ENCODE measurements around the gene APRT. TPM values are rescaled to one million over a fixed set of nuclear protein-coding genes. Genes with fewer than 3 reads are reported as not detected.
"Not testable (repeated sequence)": the region's sequence is repeated elsewhere in the genome, so short reads cannot be mapped to it uniquely, and the experiment has no call there.

Gene APRT
- total RNA-seq, 2 experiments from 2014 or later = 129 to 136 TPM

DNA sequence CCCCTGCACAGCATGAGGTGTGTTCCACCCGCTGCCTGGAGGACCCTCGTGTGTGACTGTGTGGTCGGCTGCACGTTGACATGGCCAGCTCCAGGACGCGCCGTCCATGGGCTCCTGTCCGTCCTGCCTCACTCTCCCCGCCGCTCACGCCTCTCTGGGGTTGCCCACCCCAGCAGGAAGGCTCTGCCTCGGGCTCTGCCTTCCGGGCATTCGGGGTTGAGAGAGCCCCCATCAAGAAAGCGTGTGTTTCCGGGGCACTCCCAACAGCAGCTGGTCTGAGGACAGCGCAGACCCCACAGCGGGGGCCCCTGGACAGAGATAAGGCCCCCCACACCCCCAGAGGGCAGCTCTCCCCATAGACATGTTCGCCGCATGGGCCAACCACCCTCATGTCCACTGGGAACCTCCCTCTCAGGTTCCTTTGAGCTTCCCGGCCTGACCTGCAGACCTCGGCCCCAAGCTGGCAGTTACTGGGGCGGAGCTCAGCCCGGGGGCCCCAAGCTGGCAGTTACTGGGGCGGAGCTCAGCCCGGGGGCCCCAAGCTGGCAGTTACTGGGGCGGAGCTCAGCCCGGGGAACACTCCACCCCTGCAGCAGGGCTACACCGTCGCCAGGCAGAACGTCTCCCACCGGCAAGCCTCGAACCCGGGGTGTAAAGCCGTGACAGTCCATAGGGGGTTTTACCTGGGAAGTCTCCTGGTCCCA lies 18.3 kb downstream of the APRT start:
- CTCF ChIA-PET = interaction anchor here (1.5 to 2.1 kb wide), 2 partner anchors 11 to 53 kb away, joined by 3 to 7 read pairs; no protein-coding TSS in a partner anchor
- Mint-ChIP-seq H3K36me3 (ENCODE audit: low read depth) (no peaks in the 10 kb centered on the region), H3K27me3 (no peaks in the 10 kb centered on the region), H3K4me1 (peaks cover 56% of the 10 kb centered on the region), H3K27ac (peak overlapping the region; percentile 63), H3K4me3 (peak overlapping the region; percentile 56), H3K9me3 (no peaks in the 10 kb centered on the region)
- POLR2A ChIA-PET = interaction anchor here (1.0 to 1.1 kb wide), 2 partner anchors 8 to 89 kb away, joined by 3 to 4 read pairs; no protein-coding TSS in a partner anchor
- DNase-seq = no peak

DNA sequence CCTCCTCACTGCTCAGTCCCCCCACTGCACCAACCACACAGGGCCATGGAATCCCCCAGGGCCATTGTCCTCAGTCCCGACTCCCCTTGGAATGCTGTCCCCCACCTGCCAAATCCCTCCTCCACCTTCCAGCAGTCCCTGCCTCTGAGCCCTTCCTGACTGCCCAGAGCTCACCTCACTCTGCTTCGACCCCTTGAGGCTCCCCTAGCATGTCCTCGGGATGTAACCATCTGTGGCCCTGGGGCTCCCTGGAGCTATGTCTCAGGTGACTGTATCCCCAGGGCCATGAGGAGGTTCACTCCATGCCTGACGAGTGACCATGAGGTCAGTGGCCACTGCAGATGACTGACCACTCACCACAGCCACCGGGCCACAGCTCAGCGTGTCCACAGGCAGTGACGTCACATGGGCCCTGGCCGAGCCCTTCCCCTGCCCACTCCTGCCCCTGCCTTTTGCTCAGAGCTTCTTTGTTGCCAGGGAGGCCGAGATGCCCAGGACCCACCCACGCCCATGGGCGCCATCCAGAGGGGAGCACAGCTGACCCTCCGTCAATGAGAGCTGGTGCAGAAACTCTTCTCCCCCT lies 19.0 kb downstream of the APRT start:
- peak overlapping the region; percentile 59 for H3K27ac Mint-ChIP-seq
- CTCF ChIA-PET = interaction anchor here (2.1 kb wide), 1 partner anchor 11 kb away, joined by 7 read pairs; no protein-coding TSS in a partner anchor

GRCh38 chr16:88792078-88792550 lies 19.6 kb downstream of the APRT start:
- no peaks in the 10 kb centered on the region for H3K27me3 Mint-ChIP-seq
- no peaks in the 10 kb centered on the region for H3K9me3 Mint-ChIP-seq
- CTCF ChIA-PET = no interaction called here
- H3K36me3 Mint-ChIP-seq (ENCODE audit: low read depth) = no peaks in the 10 kb centered on the region
- peaks cover 56% of the 10 kb centered on the region for H3K4me1 Mint-ChIP-seq
- no peak for DNase-seq
- no peak overlapping the region for H3K4me3 Mint-ChIP-seq
- H3K27ac Mint-ChIP-seq = no peak overlapping the region
- POLR2A ChIA-PET = no interaction called here

More for the DNA sequence above, 19.0 kb downstream of the APRT start:
- no peaks in the 10 kb centered on the region for H3K9me3 Mint-ChIP-seq
- no peaks in the 10 kb centered on the region for H3K27me3 Mint-ChIP-seq
- H3K4me3 Mint-ChIP-seq = no peak overlapping the region
- POLR2A ChIA-PET = interaction anchor here (1.0 to 1.1 kb wide), 2 partner anchors 9 to 89 kb away, joined by 3 to 4 read pairs; no protein-coding TSS in a partner anchor
- peaks cover 56% of the 10 kb centered on the region for H3K4me1 Mint-ChIP-seq
- no peaks in the 10 kb centered on the region for H3K36me3 Mint-ChIP-seq (ENCODE audit: low read depth)
- no peak for DNase-seq

DNA sequence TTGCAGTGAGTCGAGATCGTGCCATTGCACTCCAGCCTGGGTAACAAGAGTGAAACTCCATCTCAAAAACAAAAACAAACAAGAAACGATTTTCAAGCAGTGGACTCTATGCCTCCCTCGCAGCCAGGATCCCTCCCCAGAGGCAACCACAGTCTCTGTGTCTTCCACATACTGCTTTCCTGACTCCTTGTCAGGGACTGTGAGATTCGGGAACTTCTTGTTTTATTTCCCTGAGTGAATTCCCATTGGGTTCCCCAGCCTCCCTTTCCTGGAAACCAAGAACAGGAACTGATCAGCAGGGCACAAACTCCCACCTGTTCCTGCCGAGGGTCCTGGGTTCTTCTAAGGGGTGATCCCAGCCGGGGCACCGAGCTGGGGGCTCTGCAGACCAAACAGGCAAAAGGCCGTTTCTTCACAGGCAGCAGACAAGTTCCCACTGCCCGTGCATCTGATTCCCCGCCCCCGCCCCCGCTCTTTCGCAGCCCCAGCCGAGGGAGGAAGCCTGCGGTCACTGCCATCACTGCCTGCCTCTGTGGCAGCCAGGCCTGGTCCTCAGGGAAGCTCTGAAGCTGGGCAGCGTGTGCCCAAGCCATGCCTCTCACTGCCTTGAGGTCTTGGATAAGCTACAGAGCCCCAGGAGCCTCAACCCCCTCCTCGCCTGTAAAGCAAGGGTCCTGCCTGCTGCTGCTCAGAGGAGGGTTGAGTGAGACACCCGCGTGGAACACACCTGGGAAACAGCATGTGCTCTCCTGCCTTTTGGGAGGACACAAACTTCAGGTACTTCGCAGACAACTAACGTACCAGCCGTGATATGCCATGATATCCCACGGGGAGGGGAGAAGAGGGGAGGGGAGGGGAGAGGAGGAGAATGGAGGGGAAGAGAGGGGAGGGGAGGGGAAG lies 21.2 kb downstream of the APRT start:
- H3K4me3 Mint-ChIP-seq = peak overlapping the region; percentile 68
- ChIA-PET CTCF (no interaction called here), POLR2A (no interaction called here)
- H3K27ac Mint-ChIP-seq = peak overlapping the region; percentile 85
- peak; percentile 77 for DNase-seq
- no peaks in the 10 kb centered on the region for H3K9me3 Mint-ChIP-seq
- H3K27me3 Mint-ChIP-seq = no peaks in the 10 kb centered on the region
- peaks cover 54% of the 10 kb centered on the region for H3K4me1 Mint-ChIP-seq
- H3K36me3 Mint-ChIP-seq (ENCODE audit: low read depth) = no peaks in the 10 kb centered on the region

GRCh38 chr16:88789594-88789993 lies 22.1 kb downstream of the APRT start:
- no peak for DNase-seq
- peaks cover 44% of the 10 kb centered on the region for H3K4me1 Mint-ChIP-seq
- no peaks in the 10 kb centered on the region for H3K9me3 Mint-ChIP-seq
- no peaks in the 10 kb centered on the region for H3K36me3 Mint-ChIP-seq (ENCODE audit: low read depth)
- ChIA-PET CTCF (interaction anchor here (1.2 kb wide), 1 partner anchor 52 kb away, joined by 3 read pairs; no protein-coding TSS in a partner anchor), POLR2A (no interaction called here)
- no peaks in the 10 kb centered on the region for H3K27me3 Mint-ChIP-seq
- peak overlapping the region; percentile 85 for H3K27ac Mint-ChIP-seq
- H3K4me3 Mint-ChIP-seq = peak overlapping the region; percentile 68

DNA sequence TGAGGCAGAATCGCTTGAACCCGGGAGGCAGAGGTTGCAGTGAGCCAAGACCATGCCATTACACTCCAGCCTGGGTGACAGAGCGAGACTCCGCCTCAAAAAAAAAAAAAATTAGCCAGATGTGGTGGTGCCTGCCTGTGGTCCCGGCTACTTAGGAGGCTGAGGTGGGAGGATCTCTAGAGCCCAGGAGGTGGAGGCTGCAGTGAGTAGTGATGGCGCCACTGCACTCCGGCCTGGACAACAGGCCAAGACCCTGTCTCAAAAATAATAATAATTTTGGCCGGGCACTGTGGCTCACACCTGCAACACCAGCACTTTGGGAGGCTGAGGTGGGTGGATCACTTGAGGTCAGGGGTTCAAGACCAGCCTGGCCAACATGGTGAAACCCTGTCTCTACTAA lies 23.0 kb downstream of the APRT start:
- not testable (repeated sequence) for H3K4me3 Mint-ChIP-seq; H3K36me3 Mint-ChIP-seq (ENCODE audit: low read depth); H3K27ac Mint-ChIP-seq; H3K27me3 Mint-ChIP-seq; H3K9me3 Mint-ChIP-seq; DNase-seq
- POLR2A ChIA-PET = interaction anchor here (10.0 kb wide), 1 partner anchor 19 kb away, joined by 249 read pairs; the partner anchor contains the start of genes APRT and CDT1
- peaks cover 40% of the 10 kb centered on the region for H3K4me1 Mint-ChIP-seq
- CTCF ChIA-PET = interaction anchor here (1.2 kb wide), 1 partner anchor 51 kb away, joined by 3 read pairs; no protein-coding TSS in a partner anchor

DNA sequence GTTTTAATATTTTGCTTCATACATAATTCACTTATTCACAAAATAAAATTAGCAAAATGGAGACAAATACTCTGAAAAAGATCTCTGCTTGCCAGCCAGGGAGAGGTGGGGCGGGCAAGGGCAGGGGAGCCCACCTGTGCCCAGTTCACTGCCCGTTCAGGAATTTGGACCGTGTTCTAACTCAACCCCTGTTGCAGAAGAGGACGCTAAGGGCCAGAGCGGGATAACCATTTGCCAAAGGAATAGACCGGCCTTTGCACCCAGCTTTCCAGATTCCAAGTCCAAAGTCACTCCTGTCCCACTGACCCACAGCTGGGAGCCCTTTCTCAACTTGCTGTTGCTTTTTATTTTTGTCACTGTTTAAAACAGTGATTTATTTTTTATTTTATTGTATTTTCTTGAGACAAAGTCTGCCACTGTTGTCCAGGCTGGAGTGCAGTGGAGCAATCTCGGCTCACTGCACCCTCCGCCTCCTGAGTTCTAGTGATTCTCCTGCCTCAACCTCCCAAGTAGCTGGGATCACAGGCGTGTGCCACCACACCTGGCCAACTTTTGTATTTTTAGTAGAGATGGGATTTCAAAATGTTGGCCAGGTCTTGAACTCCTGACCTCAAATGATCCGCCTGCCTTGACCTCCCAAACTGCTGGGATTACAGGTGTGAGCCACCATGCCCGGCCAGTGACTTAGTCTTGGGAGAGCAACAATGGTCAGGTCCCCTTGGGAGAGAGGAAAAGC lies 24.0 kb downstream of the APRT start:
- Mint-ChIP-seq H3K36me3 (ENCODE audit: low read depth) (peaks cover 12% of the 10 kb centered on the region), H3K27me3 (no peaks in the 10 kb centered on the region), H3K4me3 (no peak overlapping the region), H3K4me1 (peaks cover 37% of the 10 kb centered on the region), H3K9me3 (no peaks in the 10 kb centered on the region), H3K27ac (no peak overlapping the region)
- DNase-seq = no peak
- ChIA-PET CTCF (interaction anchor here (0.9 to 1.5 kb wide), 5 partner anchors 11 to 64 kb away, joined by 3 to 7 read pairs (median 4); no protein-coding TSS in a partner anchor), POLR2A (interaction anchor here (1.0 to 10.0 kb wide), 5 partner anchors 7 to 82 kb away, joined by 3 to 249 read pairs (median 6); partner anchors contain the start of genes APRT and CDT1)

DNA sequence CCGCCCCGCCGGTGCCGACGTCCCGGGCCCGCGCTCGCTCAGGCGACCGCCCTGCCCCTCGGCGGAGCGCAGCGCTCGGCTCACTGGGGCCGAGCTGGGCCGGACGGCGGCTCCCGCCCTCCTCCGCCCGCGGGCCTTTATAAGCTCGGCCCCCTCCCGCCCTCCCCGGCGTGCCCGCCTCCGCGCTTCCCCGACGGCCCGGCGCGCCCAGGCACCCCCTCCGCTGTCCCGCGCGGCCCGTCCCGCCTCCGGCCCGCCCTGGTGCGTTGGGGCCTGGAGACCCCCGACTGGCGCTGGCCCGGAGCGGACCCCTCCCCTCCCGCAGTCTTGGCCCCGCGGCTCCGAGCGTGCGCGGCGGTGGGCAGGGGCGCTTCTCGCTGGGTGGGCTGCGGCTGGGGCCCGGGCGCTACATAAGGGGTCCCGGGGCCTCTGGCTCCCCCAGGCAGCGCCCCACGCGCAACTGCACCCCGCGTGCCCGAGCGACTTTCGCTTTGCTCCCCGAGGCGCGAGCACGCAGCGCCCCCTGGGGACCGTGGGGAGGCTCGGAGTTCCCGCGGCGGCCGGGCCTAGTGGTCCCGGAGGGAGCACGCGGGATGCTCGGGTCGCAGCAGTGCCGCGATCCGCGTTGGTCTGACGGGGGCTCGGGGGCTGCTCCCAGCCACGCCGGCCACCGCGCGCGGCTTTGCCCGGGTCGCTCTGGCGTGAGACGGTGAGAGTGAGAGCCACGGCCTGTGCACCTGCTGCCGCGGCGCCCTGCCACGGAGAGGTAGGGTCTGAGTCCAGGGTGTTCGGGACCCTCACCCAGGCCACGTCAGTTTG lies 26.4 kb downstream of the APRT start, which contains the start of gene PIEZO1:
PIEZO1 (minus strand) TSS at position 115 of the 819 bp plus-strand sequence. CDS start 256 bp downstream, outside the sequence.
- Mint-ChIP-seq H3K4me1 (peaks cover 43% of the 10 kb centered on the region), H3K4me3 (peak within 1 kb of the TSS; percentile 94), H3K27me3 (no peaks in the 10 kb centered on the region), H3K27ac (peak within 1 kb of the TSS; percentile 97), H3K9me3 (no peaks in the 10 kb centered on the region), H3K36me3 (ENCODE audit: low read depth) (peaks cover 16% of the 10 kb centered on the region)
- DNase-seq = peak; percentile 81
- ChIA-PET CTCF (interaction anchor here (1.0 to 1.8 kb wide), 4 partner anchors 16 to 165 kb away, joined by 3 to 12 read pairs (median 5); no protein-coding TSS in a partner anchor), POLR2A (interaction anchor here (0.6 to 10.0 kb wide), 6 partner anchors 9 to 83 kb away, joined by 3 to 249 read pairs (median 30); partner anchors contain the start of genes APRT, CDT1, GALNS and TRAPPC2L)

GRCh38 chr16:88784856-88785105 lies 26.9 kb downstream of the APRT start:
- no peak overlapping the region for H3K4me3 Mint-ChIP-seq
- no peaks in the 10 kb centered on the region for H3K27me3 Mint-ChIP-seq
- H3K9me3 Mint-ChIP-seq = no peaks in the 10 kb centered on the region
- peaks cover 43% of the 10 kb centered on the region for H3K4me1 Mint-ChIP-seq
- no peak overlapping the region for H3K27ac Mint-ChIP-seq
- peaks cover 16% of the 10 kb centered on the region for H3K36me3 Mint-ChIP-seq (ENCODE audit: low read depth)
- DNase-seq = no peak
- ChIA-PET POLR2A (interaction anchor here (5.5 to 10.0 kb wide), 3 partner anchors 15 to 82 kb away, joined by 55 to 249 read pairs (median 91); partner anchors contain the start of genes APRT and CDT1), CTCF (interaction anchor here (0.6 to 6.1 kb wide), 9 partner anchors 15 to 84 kb away, joined by 3 to 62 read pairs (median 7); no protein-coding TSS in a partner anchor)

GRCh38 chr16:88784074-88784855 lies 27.5 kb downstream of the APRT start:
- ChIA-PET CTCF (interaction anchor here (0.6 to 6.1 kb wide), 9 partner anchors 16 to 83 kb away, joined by 3 to 62 read pairs (median 7); partner anchors contain the start of gene TRAPPC2L), POLR2A (interaction anchor here (1.0 to 10.0 kb wide), 6 partner anchors 14 to 82 kb away, joined by 3 to 249 read pairs (median 30); partner anchors contain the start of genes APRT and CDT1)
- Mint-ChIP-seq H3K36me3 (ENCODE audit: low read depth) (peaks cover 18% of the 10 kb centered on the region), H3K4me3 (peak overlapping the region; percentile 94), H3K9me3 (no peaks in the 10 kb centered on the region), H3K4me1 (peaks cover 43% of the 10 kb centered on the region), H3K27ac (peak overlapping the region; percentile 97), H3K27me3 (no peaks in the 10 kb centered on the region)
- peak; percentile 63 for DNase-seq
